MM.1S (cell line): ENCODE data around the gene ZSCAN1.

Source experiments
- CTCF ChIP-seq: fragments of 300-600 bp; sonication (generic); IDR thresholded peaks from 2 replicates; pipeline ENCODE4 v1.5.1; 2016; ENCODE audit warnings: antibody characterized with exemption, low read length, mixed read lengths
- EZH2 ChIP-seq: fragments of 300-600 bp; sonication (generic); optimal IDR thresholded peaks from 2 replicates; pipeline ENCODE3; 2017; ENCODE audit warnings: low read depth, mild to moderate bottlenecking, antibody characterized with exemption, low read length, mixed read lengths
- EZH2phosphoT487 ChIP-seq: fragments of 300-600 bp; sonication (generic); IDR thresholded peaks from 2 replicates; pipeline ENCODE4 v1.6.1; 2018; ENCODE audit warnings: antibody characterized with exemption, low read length

GRCh38 chr19:58058467-58058866 lies 24.6 kb downstream of the ZSCAN1 start:
- TF ChIP-seq EZH2 (no peak), CTCF (no peak), EZH2phosphoT487 (no peak)
